Smooth muscle cell (in vitro differentiated cells): ENCODE results near the gene GGT6. TPM values are rescaled to one million over a fixed set of nuclear protein-coding genes. Genes with fewer than 3 reads are reported as not detected.
"Not testable (repeated sequence)": the region's sequence is repeated elsewhere in the genome, so short reads cannot be mapped to it uniquely, and the experiment has no call there.

Experiments
- DNase-seq: peaks from one replicate; lab custom pipeline; 2025; ENCODE audit not compliant: unreplicated experiment; lab: John Stamatoyannopoulos, UW
- H2AFZ ChIP-seq: fragments of 200-600 bp; sonication (generic); 2 replicates; pipeline ENCODE4 v1.6.0; 2016; ENCODE audit warnings: antibody characterized with exemption, low read depth, mild to moderate bottlenecking
- H3F3A ChIP-seq: fragments of 200-600 bp; sonication (generic); 2 replicates; pipeline ENCODE4 v1.6.0; 2017; ENCODE audit warnings: antibody characterized with exemption, low read depth
- H3K27ac ChIP-seq: fragments of 200-600 bp; sonication (generic); 2 replicates; pipeline ENCODE4 v1.5.1; 2016; ENCODE audit warnings: low read depth, mild to moderate bottlenecking
- H3K27me3 ChIP-seq: fragments of 200-600 bp; sonication (generic); 2 replicates; pipeline ENCODE4 v1.6.1; 2016; ENCODE audit warnings: low read depth, mild to moderate bottlenecking
- H3K36me3 ChIP-seq: fragments of 200-600 bp; sonication (generic); 2 replicates; pipeline ENCODE4 v1.5.1; 2016; ENCODE audit warnings: low read depth
- H3K4me1 ChIP-seq: fragments of 200-600 bp; sonication (generic); 2 replicates; pipeline ENCODE4 v1.5.1; 2016; ENCODE audit warnings: low read depth
- H3K4me2 ChIP-seq: fragments of 200-600 bp; sonication (generic); 2 replicates; pipeline ENCODE4 v1.6.0; 2016; ENCODE audit warnings: mild to moderate bottlenecking
- H3K4me3 ChIP-seq: fragments of 200-600 bp; sonication (generic); 2 replicates; pipeline ENCODE4 v1.5.1; 2016; ENCODE audit warnings: mild to moderate bottlenecking
- H3K79me2 ChIP-seq: fragments of 200-600 bp; sonication (generic); 2 replicates; pipeline ENCODE4 v1.6.0; 2016; ENCODE audit warnings: low read depth, mild to moderate bottlenecking
- H3K9ac ChIP-seq: fragments of 200-600 bp; sonication (generic); 2 replicates; pipeline ENCODE4 v1.6.0; 2016; ENCODE audit warnings: low read depth
- H3K9me3 ChIP-seq: fragments of 200-600 bp; sonication (generic); replicated peaks from 2 replicates; pipeline ENCODE4 v1.5.1; 2016; ENCODE audit warnings: low read depth
- H4K20me1 ChIP-seq: fragments of 200-600 bp; sonication (generic); 2 replicates; pipeline ENCODE4 v1.6.0; 2016; ENCODE audit warnings: low read depth
- WGBS: methylation state at CpG from one replicate; pipeline ENCODE4 v1.1.7; 2016; ENCODE audit warnings: low lambda C conversion rate; 5-methylcytosine and 5-hydroxymethylcytosine counted together
- polyA plus RNA-seq: library from polyadenylated mRNA; unstranded; fragments of >200 nt; fragmentation: Nextera tagmentation; extraction: Ambion mirVana; gene quantifications from 2 replicates; pipeline ENCODE4 v1.2.1, GENCODE V29; 2016
- total RNA-seq: library from RNA; depleted of rRNA; stranded (reverse); fragments of >200 nt; gene quantifications from 2 replicates; pipeline ENCODE4 v1.2.3, GENCODE V29; 2014
- TF ChIP-seq, protein P1 (sequence below): fragments of 200-600 bp; sonication (generic); IDR thresholded peaks from 2 replicates; pipeline ENCODE4 v1.5.1; 2017; ENCODE audit warnings: borderline replicate concordance, mild to moderate bottlenecking, antibody characterized with exemption; ENCODE audit not compliant: insufficient read depth, poor library complexity, severe bottlenecking

Gene GGT6
- total and polyA plus RNA-seq, 2 experiments from 2014 or later: 0.27 TPM; not detected in 1

DNA sequence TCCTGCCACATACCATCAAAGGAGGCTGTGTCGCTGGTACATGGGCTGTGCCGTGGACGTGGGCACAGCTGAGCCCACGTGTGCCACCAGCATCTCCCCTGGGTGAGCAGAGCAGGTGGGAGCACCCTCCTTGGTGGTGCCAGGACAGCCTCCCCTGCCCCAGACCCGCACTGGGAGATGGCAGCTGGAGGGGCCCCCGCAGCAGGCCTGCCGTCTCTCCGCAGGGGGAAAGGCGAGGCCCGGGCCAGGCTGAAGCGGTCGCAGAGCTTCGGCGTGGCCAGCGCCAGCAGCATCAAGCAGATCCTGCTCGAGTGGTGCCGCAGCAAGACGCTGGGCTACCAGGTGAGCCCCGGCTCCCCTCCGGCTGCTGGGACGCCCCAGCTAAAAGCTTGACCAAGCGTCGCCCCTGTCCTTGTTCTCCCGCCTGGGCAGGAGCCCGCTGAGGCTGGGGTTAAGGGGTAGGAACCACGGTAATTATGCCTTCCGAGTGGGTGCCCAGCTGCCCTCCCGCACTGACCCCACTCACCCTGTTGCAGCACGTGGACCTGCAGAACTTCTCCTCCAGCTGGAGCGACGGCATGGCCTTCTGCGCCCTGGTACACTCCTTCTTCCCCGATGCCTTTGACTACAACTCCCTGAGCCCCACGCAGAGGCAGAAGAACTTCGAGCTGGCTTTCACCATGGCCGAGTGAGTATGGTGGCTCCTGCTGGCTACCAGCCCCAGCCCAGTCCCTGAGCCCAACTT lies 36.4 kb upstream of the GGT6 start:
- Histone ChIP-seq H2AFZ (no peak overlapping the region), H3K79me2 (peaks cover 7% of the 10 kb centered on the region), H3K27me3 (no peaks in the 10 kb centered on the region), H3F3A (peaks cover 14% of the 10 kb centered on the region), H3K27ac (no peak overlapping the region), H3K4me1 (peaks cover 30% of the 10 kb centered on the region), H3K9me3 (no peaks in the 10 kb centered on the region), H4K20me1 (no peaks in the 10 kb centered on the region), H3K4me3 (no peak overlapping the region), H3K36me3 (no peaks in the 10 kb centered on the region), H3K9ac (no peak overlapping the region), H3K4me2 (no peak overlapping the region)
- TF ChIP-seq, protein P1, sequence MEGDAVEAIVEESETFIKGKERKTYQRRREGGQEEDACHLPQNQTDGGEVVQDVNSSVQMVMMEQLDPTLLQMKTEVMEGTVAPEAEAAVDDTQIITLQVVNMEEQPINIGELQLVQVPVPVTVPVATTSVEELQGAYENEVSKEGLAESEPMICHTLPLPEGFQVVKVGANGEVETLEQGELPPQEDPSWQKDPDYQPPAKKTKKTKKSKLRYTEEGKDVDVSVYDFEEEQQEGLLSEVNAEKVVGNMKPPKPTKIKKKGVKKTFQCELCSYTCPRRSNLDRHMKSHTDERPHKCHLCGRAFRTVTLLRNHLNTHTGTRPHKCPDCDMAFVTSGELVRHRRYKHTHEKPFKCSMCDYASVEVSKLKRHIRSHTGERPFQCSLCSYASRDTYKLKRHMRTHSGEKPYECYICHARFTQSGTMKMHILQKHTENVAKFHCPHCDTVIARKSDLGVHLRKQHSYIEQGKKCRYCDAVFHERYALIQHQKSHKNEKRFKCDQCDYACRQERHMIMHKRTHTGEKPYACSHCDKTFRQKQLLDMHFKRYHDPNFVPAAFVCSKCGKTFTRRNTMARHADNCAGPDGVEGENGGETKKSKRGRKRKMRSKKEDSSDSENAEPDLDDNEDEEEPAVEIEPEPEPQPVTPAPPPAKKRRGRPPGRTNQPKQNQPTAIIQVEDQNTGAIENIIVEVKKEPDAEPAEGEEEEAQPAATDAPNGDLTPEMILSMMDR: no peak
- WGBS: 98% methylated on average over 33 of the region's 36 CpGs
- no peak for DNase-seq

DNA sequence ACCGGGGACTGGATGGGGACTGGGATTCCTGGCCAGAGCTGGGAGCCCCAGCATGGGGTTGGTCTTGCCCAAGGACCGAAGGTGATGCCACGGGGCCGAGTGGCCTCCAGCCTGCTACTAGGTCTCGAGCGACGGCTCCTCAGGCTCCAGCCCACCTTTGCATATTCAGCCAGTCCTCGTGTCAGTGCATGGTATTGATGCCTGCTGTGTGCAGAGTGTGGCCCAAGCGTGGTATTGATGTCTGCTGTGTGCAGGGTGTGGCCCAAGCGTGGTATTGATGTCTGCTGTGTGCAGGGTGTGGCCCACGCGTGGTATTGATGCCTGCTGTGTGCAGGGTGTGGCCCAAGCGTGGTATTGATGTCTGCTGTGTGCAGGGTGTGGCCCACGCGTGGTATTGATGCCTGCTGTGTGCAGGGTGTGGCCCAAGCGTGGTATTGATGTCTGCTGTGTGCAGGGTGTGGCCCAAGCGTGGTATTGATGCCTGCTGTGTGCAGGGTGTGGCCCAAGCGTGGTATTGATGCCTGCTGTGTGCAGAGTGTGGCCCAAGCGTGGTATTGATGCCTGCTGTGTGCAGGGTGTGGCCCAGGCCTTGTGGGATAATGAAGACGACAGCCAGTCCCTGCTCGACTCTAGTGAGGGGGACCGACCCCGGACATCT lies 35.4 kb upstream of the GGT6 start:
- H3K9me3 ChIP-seq, H2AFZ ChIP-seq, H3K4me2 ChIP-seq, H4K20me1 ChIP-seq, H3K4me3 ChIP-seq, H3K27me3 ChIP-seq, DNase-seq, H3F3A ChIP-seq, H3K9ac ChIP-seq, H3K27ac ChIP-seq, H3K36me3 ChIP-seq: not testable (repeated sequence)
- Histone ChIP-seq H3K79me2 (peaks cover 11% of the 10 kb centered on the region), H3K4me1 (peaks cover 30% of the 10 kb centered on the region)
- 96% methylated on average over 23 of the region's 23 CpGs for WGBS

DNA sequence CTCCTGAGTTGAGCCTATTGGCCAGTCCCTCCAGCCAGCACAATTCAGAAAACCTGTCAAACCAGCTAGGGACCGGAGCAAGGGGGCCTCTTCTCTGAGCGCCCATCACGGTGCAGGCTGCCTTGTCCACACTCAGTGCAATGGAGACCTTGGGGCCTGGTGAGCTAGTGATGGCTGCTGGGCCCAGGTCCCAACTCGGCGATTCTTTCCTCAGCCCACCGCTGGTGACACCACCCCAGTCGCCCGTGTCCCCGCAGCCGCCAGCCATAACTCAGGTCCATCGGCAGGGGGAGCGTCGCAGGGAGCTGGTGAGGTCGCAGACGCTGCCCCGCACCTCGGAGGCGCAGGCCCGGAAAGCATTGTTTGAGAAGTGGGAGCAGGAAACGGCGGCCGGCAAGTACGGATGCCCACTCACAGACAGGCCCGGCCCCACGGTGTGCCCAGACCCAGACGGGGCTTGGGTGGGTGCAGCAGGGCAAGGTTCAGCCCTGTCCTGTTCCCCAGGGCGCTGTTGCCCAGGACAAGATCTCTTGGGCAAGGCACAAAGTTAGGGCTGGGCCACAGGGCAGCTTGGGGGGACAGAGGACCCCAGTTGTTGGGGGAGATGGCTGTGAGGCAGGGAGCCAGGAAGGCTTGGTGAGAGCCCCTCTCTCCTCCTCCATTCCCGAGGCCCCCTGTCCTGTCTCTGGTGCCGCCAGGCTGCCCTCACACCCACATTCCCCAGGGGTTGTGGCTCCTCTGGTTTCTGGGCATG lies 34.7 kb upstream of the GGT6 start:
- Histone ChIP-seq H3K79me2 (peaks cover 11% of the 10 kb centered on the region), H3K9me3 (no peaks in the 10 kb centered on the region), H4K20me1 (no peaks in the 10 kb centered on the region), H2AFZ (no peak overlapping the region), H3K4me3 (no peak overlapping the region), H3K4me1 (peaks cover 23% of the 10 kb centered on the region), H3K27ac (no peak overlapping the region), H3F3A (peaks cover 4% of the 10 kb centered on the region), H3K4me2 (no peak overlapping the region), H3K36me3 (no peaks in the 10 kb centered on the region), H3K9ac (no peak overlapping the region), H3K27me3 (no peaks in the 10 kb centered on the region)
- WGBS: 59% methylated on average over 29 of the region's 29 CpGs
- TF ChIP-seq, protein P1: peak; percentile 17
- DNase-seq: no peak

DNA sequence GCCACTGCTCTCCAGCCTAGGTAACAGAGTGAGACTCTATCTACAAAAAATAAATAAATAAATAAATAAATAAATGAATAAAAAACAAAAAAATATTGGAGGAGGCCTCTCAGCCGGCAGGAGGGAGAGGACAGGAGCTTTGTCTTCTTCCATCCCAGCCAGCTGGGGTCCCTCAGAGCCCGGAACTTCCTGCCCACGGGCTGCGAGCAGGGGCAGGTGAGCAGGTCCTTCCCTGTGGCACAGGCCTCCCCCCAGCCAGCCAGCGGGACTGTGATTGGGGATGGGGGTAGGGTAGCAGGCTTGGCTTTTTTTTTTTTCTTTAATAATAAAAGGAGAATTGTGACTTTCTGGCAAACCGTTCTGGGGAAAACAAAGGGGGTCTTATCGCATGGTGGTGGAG lies 34.0 kb upstream of the GGT6 start:
- no peaks in the 10 kb centered on the region for H4K20me1 ChIP-seq
- H3K9me3 ChIP-seq: no peaks in the 10 kb centered on the region
- H3K4me1 ChIP-seq: peaks cover 16% of the 10 kb centered on the region
- no peak for DNase-seq
- H3K79me2 ChIP-seq: peaks cover 11% of the 10 kb centered on the region
- no peaks in the 10 kb centered on the region for H3K27me3 ChIP-seq
- H3F3A ChIP-seq: peaks cover 2% of the 10 kb centered on the region
- H3K27ac ChIP-seq: no peak overlapping the region
- WGBS: 81% methylated on average over 7 of the region's 7 CpGs
- H2AFZ ChIP-seq: no peak overlapping the region
- no peaks in the 10 kb centered on the region for H3K36me3 ChIP-seq
- TF ChIP-seq, protein P1: no peak
- H3K9ac ChIP-seq: no peak overlapping the region
- no peak overlapping the region for H3K4me3 ChIP-seq
- no peak overlapping the region for H3K4me2 ChIP-seq
